HG03432 (cell line): ENCODE measurements around the gene LBX2.

Source experiments
- ATAC-seq: cut with Tn5 transposase; IDR thresholded peaks from one replicate; pipeline ENCODE4 v1.9.1; 2021; ENCODE audit warnings: mild to moderate bottlenecking, moderate library complexity; ENCODE audit not compliant: unreplicated experiment

LBX2 gene

DNA sequence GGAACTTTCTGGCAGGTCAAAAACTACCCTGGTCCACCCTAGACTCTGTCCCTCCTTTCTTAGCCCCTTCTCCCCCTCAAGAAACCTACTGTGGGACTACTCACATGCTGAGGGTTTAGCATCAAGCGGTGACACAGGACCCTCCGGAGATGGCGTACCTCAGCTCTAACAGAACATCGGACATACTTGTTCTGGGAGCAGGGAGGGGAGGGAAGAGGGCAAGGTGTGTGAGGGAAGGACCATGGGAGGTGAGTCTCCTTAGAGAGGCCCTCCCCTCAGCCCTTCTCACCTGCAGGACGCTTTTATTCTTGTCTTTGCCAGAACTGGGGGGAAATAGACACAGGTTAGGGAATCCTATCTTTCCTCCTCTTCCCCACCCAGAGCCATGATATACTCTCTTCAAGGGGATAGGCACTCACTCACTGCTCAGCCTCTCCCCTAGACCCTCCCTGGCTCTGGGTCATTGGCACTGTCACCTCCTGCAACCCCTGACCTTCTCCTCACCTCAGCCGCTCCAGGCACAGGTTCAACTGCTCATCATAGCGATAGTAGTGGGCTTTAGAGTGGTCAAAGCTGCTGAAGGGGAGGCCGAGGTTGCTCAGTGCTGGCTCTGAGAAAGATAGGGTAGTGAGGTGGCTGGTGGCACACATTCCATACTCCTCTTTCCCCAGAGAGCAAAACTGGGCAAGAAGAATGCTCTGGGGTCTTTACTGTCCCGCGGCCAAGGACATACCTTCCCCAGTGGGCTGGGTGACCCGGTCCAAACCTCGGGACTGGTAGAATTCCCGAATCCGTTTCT is 6.2 kb upstream of the LBX2 start:
- ATAC-seq = no peak

DNA sequence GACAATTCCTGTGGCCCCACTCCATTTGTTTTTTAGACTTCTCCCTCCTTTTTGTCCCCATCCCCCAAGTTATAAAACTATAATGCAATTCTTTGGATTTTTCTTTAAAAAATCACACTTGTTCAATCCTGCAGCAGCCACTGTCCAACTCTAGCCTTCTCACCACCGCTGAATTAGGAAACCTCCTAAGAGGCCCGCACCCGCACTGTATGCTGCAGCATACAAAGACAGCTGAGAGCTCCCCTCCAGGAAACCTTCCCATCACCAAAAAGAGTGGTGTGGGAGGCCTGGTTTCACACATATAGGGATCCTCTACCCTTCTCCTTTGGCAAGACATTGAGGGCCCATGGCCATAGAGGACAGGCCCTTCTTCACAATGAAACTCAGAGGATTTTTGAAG is 5.2 kb upstream of the LBX2 start:
- ATAC-seq = no peak

DNA sequence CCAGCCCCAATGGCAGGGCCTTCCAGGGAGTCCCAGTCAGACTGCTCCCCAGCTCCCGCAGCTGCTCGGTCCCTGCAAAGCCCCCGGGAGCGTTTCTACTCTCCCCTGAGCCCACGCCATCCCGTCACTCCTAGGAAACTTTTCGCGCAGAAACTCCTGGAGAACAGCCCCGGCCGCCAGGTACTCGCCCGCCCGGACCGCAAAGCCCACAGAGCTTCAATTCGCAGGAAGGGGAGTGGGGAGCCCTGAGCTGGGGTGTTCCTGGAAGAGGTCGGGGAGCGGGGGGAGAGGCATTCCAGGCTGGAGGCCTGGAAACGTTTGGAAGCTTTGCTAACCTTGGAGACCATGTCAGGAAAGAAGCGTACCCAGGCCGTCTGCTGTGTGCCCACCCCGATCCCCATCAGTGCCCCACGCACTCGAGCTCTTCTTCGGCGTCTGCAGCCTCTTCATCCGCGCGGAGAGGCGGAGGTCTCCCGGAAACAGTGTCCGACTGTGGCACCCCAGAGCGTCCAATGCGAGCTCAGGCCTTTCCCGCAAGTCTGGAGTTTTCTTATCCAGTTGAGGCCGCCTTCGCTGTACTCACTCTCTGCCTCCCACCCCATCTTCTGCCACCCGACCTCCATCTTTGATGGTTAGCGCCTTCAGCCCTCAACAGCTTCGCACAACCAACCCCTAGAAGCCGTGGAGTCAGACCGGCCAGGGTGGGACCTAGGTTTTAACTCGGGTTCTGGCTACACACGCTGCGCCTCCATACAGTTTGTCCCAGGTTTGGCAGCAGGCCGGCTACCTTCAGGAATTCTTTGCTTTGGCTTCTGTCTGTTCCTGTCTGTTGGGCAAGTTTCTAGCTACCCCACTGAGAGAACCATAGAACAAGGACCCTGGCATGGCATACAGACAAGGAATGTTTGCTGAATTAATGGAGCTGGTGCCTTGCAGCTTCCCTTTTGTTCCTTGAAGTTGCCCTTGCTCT is 4.4 kb upstream of the LBX2 start:
- no peak for ATAC-seq

DNA sequence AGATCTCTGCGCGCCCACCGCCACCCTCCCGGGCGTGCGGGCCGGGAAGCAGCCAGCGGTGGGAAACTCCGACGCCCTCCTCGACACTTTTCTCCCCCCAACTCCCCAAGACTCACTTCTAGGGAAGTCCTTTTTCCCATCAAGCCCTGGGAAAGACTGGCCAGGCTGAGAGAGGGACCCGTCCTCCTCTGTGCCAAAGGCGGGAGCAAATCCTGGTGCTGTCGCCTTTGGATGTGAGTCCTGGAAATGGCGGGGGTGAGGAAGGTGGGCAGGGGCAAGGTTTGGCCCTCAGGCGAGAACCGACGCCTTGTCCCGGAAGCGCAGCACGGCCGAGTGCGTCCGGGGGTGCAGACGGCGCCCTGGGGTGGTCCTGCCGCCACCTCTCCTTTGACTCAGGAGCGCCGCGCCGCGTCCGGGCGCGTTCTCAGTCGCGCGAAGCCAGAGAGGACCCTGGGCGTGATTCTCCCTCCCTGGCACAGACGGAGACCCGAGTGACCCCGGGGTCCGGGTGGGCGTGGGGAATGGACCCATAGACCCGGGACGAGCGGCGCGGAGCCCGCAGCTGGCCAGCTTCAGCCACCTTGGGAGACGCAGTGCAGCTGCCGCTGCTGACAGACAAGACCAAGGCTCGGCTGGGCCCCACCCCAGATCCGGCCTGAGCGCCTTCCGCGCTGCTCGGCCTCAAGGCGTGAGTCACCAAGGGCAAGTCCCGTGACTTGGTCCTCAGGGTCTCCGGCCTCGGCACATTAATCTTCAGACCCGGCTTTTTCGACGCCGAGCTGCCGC is 3.5 kb upstream of the LBX2 start:
- ATAC-seq = peak; percentile 47

DNA sequence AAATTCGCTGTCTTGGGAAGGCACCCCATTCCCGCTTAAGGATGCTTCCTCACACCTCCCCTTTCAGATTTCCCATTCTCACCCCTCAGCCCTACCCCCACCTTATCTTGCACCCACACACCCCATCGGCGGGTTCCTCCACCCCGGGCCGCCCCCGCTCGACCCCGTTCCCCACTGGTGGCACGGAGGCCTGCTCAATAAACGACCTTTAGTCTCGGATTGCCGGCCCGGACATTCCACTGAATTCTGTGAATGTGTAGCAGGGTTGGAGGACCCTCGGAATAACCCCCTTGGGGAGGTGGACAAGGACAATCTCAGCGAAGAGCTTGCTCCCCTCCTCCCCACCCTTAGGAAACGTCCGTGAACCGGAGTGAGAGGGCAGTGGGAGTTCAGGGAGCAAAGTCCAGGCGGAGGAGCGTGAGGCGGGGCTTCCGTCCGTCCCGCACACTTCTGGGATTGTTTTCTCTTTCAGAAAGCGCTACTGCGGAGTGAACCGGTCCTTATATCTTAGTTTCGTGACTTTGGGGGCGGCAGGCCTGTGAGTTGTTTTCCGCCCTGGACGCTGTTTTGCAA is 2.8 kb upstream of the LBX2 start:
- ATAC-seq = no peak

DNA sequence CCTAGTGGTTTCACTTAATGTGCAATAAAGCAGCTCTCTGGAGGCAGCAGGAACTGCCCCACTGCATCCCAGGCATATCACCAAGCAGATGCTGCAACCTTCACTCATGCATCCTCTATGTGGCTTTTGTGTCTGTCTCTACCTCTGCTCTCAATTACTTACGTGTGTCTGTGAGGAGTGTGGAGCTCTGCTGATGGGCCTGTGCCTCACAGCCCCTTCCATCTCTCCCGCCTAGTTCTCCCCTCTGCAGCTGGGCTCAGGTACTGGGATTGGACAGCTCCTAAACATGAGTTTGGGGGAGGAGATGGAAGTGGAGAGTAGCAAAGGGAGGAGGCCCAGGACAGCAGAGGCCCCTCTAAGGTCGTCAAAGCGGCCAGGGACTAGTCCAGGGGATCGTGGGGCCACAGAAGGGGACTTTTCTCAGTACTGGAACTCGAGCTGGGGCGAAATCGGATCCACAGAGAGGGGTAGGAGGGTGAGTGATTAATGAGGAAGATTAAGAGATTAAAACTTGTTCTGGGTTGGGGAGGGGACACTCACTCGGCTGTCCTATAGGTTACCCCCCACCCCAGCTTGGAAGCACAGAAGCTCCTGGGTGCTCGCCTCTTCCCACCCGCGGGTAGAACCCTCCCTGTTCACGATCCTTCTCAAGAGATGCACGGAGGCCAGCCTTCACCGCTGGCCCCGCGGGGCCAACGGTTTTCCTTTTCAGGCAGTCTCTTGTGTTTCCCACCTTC is 2.1 kb upstream of the LBX2 start:
- no peak for ATAC-seq

DNA sequence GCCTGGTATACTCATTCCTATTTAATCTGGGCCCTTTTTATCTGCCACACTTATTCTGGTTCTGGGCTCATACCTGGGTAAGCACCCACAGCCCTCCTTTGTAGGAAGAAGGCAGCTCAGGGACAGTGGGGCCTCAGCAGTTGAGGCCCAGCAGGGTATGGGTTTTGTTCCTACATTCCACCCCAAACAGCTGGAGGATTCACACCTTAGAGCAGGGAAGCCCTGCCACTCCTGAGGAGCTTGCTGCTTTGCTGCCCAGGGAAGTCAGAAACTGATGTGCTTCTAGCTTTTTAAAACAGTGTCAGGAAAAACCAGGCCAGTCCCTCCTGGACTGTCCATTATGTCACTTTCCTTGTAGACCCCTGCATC is 1.2 kb upstream of the LBX2 start:
- ATAC-seq = no peak

DNA sequence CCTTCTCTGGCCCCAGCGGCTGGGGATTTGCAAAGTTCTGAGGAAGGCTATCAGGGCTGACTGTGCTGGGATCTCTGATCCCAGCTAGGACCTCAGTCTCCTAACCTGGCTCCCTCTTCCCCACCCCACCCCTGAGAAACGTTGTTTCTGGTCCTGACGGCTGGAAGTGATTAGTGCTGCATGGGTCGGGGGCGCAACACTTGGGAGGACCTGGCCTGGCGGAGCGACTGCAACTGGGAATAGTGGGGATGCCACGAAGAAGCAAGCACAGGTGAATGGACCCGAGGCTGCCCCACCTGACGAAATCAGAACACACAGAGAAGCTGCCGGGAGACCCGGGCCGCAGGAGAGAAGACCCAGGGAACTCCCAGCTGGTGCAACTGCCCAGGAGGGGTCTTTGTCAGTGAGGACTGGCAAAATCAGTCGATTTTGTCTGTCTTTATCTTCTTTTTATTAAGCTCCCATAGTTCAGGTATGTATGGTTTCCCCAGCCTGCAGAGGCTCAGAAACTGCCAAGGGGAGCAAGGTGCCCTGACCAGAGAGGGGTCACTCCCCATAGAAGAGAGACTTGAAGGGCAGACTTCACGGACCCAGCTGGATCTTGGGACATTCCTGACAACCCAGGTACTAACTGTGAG is 656 bp upstream of the LBX2 start:
- ATAC-seq = no peak

DNA sequence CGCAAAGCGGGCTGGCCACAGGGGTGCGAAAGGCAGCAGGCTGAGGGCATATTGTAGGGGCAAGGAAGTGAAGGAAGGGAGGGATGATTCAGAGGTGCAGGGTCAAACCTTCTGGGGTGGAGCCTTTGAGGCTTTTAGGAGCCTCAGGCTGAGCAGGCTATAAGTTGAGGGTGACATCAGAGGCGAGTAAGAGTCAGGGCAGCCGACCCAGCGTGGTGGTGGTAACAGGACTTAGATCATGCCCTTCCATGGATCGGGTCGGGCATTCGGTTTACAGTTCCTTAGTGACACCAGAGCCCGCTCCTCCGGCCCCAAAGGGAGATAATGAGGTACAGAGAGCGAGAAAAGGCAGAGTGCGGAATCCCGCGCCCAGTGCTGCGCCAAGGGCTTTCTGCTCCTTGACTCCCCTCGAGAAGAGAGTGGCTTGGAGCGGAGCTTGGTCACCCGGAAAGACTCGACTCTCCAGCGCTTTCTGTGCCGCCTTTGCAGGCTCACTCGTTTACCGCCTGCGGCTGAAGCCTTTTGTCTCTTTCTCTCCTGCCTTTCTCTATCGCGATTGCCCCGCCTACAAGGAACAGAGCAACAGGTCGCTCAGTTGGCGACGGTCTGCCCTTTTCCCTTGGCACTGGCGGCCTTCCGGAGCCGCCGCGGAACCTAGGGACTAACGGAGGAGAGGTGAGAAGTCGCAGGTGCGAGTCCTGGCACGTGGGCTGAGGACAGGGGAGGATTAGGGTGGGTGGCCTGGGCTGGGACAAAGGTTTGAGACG is 720 bp downstream of the LBX2 start:
- ATAC-seq = no peak

DNA sequence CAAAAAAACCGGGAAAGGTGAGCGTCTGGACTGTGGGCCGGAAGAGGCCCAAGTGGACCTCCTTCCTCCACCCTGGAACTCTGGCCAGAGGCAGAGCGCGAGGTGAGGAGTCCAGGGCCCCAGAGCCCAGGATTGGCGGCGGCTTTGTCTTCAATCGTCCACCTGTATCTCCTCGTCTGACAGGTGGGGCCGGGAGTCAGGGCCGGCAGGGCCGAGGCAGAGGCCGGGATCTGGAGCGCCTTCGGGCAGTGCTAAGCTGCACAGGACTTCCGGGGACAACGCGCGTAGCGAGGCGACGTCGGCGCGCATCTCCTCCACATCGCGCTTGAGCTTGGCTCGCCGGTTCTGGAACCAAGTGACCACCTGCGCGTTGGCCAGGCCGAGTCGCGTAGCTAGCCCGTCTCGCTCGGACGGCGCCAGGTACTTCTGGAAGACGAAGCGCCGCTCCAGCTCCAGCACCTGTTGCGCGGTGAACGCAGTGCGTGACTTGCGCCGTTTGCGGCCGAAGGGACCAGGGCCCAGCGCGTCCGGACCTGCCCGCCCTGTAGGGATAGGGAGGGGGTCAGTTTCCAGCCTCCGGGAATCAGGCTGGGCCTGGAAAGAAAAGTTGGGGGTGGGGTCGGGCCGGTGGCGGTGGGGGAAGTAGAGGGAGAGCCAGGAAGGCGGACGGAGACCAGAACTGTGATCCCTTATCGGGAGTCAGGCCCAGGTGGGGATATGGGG is 1.5 kb downstream of the LBX2 start:
- peak; percentile 39 for ATAC-seq

DNA sequence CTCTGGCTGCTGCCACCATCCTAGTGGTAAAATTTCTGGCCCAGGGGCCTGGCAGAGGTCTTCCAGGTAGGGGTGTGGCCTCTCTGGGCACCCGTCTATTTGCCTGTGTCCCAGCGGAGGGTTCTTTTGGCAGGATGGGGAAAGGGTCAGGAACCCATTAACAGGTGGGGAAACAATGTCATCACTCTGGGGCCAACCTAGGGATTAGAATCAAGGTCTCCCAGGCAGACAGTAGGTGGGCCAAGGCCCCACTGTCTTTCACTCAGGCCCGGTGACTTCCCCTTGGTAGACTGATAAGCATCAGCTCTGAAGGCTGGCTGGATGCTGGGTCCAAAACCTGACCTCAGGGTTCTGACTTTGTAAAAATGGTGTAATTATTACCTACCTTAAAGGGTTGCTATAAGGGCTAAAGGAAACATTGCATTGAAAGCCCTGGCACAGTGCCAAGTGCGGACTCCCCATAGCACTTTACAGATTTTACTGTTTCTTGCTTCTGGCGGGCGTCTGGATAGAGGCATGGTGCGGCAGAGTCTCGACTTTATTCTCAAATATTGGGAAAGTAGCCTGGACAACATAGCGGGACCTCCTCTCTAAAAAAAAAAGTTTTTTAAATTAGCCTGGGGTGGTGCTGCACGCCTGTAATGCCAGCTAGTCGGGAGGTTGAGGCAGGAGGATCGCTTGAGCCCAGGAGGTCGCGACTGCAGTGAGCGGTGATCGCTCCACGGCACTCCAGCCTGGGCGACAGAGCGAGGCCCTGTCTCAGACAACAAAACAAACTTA is 2.2 kb downstream of the LBX2 start:
- ATAC-seq = no peak

DNA sequence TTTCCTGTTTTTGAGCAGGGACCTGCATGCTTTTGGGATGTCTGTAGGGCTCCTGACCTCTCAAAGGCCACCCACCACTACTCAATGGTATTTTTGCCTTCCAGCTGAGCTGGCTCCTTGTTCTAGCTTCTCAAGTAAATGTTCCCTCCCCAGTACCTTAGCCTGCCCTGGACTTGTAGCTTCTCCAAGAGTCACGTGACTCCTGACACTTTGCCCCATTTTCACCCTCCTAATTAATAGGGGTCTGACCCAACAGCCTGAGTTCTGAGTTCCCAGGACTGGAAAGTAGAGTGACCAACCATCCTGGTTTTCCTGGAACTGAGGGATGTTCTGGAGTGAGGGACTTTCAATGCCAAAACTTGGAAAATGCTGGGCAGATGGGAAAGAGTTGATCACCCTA is 4.0 kb downstream of the LBX2 start:
- no peak for ATAC-seq

DNA sequence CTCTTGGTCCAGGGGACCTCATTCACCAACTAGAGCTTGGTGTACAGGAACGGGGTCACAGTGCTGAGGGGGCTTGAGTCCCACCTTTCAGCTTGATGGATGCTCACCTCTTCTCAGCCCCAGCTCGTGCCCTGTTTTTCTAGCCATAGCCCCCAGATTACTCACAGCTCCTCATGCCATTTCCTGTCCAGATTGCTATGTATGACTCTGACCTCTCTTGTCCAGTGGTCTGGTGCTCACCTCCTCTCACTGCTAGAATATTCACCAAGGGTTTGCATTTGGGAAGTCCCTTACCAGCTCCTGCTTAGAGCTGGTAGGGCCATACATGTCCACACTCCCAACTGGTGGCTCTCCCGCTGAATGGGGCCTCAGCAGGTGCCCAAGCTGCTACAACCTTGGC is 5.9 kb downstream of the LBX2 start:
- no peak for ATAC-seq

DNA sequence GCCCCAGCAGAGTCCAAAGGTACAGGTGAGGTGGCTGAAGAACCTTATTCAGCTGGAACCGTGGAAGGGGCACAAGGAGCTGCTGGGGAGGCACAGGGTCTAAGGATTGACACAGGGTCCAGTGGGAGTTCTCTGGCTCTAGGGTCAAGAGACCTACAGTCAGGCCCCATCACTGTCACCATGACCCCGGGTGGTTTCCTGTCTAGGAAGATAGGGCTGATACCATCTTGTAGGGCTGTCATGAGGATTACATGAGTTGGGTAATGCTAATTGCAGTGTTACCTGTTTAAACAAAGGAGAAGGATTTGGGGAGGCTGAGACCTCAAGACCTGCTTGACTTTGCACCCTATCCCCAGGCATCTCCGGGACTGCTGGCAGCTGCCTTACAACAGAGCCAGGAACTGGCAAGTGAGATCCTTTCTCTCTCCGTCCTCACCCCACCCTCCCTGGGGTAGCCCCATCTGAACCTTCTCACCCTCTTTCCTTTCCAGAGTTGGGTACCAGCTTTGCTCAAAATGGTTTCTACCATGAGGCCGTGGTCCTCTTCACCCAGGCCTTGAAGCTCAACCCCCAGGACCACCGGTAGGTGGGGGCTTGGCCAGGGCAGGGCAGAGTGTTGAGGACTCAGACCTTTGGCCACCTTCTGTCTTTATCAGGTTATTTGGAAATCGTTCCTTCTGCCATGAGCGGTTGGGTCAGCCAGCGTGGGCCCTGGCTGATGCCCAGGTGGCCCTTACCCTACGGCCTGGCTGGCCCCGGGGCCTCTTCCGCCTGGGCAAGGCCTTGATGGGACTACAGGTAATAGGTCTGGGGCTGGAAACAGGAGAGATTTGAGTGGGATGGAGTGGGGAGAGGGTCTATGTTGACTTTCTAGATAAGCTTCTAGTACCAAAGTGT is 7.5 kb downstream of the LBX2 start:
- no peak for ATAC-seq

DNA sequence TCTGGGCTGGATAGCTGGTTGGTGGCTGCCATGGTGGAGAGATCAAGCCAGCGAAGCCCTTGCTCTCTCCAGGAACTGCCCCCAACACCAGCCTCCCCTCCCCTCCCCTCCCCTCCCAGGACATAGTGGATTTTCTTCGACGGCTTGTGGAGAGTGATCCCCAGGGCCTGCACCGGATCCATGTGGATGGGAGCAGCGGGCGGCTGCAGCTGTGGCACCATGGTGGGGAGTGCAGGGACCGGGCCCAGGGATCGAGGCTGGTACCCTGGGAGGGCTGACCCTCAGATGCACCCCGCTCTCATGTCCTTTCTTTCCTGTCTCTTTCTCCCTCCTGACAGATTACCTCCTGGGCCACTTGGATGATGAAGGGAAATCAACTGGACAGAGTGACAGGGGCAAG is 9.5 kb downstream of the LBX2 start:
- no peak for ATAC-seq

DNA sequence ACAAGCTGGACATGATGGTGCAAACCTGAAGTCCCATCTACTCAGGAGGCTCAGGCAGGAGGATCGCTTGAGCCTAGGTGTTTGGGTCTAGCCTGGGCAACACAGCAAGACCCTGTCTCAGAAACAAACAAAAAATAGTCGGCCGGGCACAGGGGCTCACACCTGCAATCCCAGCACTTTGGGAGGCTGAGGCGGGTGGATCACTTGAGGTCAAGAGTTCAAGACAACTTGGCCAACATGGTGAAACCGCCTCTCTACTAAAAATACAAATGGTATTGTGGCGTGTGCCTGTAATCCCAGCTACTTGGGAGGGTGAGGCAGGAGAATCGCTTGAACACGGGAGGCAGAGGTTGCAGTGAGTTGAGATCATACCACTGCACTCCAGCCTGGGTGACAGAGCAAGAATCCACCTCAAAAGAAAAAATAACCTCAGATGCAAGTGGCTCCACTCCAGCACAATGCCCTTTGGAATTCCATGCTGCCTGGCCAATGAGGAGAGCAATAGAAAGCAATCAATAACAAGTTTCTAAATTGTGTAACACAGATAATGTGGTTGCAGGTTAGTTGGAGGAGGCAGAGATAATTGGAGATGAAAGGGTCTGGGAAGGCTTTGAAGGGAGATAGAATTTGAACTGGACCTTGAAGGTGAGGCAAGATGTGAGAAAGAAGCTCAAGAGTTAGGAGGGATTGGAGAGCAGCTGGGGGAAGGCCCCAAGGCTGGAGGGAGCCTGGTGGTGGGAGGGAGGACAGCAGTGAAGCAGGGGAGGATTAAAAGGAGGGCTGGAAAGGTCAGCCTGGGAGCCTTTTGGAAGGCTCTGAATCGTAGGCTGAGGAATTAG is 10.5 kb downstream of the LBX2 start:
- ATAC-seq = no peak
